ENCODE results near the gene AHCYL2. TPM values are rescaled to one million over a fixed set of nuclear protein-coding genes. Genes with fewer than 3 reads are reported as not detected.

The AHCYL2 gene
- total and polyA plus RNA-seq, 2 donors (not counting 1 experiment from before 2014, with no cell fraction given), result 8.8 to 26.2 TPM

GRCh38 chr7:129231666-129232065 is 6.8 kb downstream of the AHCYL2 start:
- H3K9me3 ChIP-seq (ENCODE audit: control extremely low read depth in 1 of 3, control insufficient read depth in 2 of 3, insufficient read depth in 1 of 3, low read length in 2 of 3), result no peaks in the 10 kb centered on the region
- DNase-seq, result no peak
- WGBS (ENCODE audit: insufficient coverage), result no CpG with 5 or more reads among the region's 5 CpGs
- POLR2A ChIA-PET, result no interaction called here
- no peak overlapping the region for H3K27ac ChIP-seq (ENCODE audit: low read length in 2 of 2)
- no peak overlapping the region for H3K4me2 ChIP-seq (replicated peaks; ENCODE audit: low read depth, low read length, poor library complexity, severe bottlenecking)
- no peaks in the 10 kb centered on the region for H3K27me3 Mint-ChIP-seq
- TF ChIP-seq CTCF (IDR thresholded peaks at IDR 0.05), result no peak
- TF ChIP-seq EZH2 (IDR thresholded peaks at IDR 0.05; ENCODE audit: borderline replicate concordance, insufficient read depth, low read depth, low read length, poor library complexity, severe bottlenecking), result no peak
- no peaks in the 10 kb centered on the region for H3K9me3 Mint-ChIP-seq (ENCODE audit: insufficient read depth)
- no peak overlapping the region for H3K4me3 Mint-ChIP-seq
- H3K9ac ChIP-seq (ENCODE audit: low read length), result no peak overlapping the region
- peaks cover 10% of the 10 kb centered on the region for H4K20me1 ChIP-seq (ENCODE audit: control insufficient read depth, insufficient read depth, low read length, poor library complexity, severe bottlenecking)
- ATAC-seq (ENCODE audit: low read depth), result no peak
- intact Hi-C loops (cut with micrococcal nuclease), result no loop called here
- CTCF ChIA-PET, result interaction anchor here (1.8 to 5.0 kb wide), 2 partner anchors 12 to 40 kb away, joined by 6 to 52 read pairs; no protein-coding TSS in a partner anchor
- no peak overlapping the region for H3K27ac Mint-ChIP-seq
- peaks cover 0 to 1% of the 10 kb centered on the region in 2 donors for H3K4me1 ChIP-seq (ENCODE audit: control insufficient read depth in 2 of 2, insufficient read depth in 2 of 2, low read length in 2 of 2)
- peaks cover 92% of the 10 kb centered on the region for H3K79me2 ChIP-seq (ENCODE audit: control insufficient read depth, insufficient read depth, low read length)
- H2AFZ ChIP-seq (ENCODE audit: insufficient read depth, low read depth, low read length, poor library complexity, severe bottlenecking), result no peak overlapping the region
- H3K4me1 Mint-ChIP-seq, result peaks cover 3% of the 10 kb centered on the region
- H3K4me3 ChIP-seq (ENCODE audit: control extremely low read depth in 1 of 5, extremely low read depth in 1 of 5, insufficient read depth in 1 of 5, low read depth in 2 of 5, low read length in 4 of 5), result no peak overlapping the region
- H3K27me3 ChIP-seq (replicated peaks in 1 of 4; ENCODE audit: control extremely low read depth in 1 of 4, control insufficient read depth in 3 of 4, insufficient read depth in 4 of 4, low read length in 3 of 4), result no peaks in the 10 kb centered on the region
- H3K36me3 ChIP-seq (replicated peaks in 1 of 2; ENCODE audit: control extremely low read depth in 1 of 2, control insufficient read depth in 1 of 2, extremely low read depth in 1 of 2, insufficient read depth in 2 of 2, low read length in 1 of 2), result no peaks in the 10 kb centered on the region

GRCh38 chr7:129238546-129238945 is 13.7 kb downstream of the AHCYL2 start:
- no peak overlapping the region for H2AFZ ChIP-seq (ENCODE audit: insufficient read depth, low read depth, low read length, poor library complexity, severe bottlenecking)
- H3K9ac ChIP-seq (ENCODE audit: low read length), result no peak overlapping the region
- H3K27me3 ChIP-seq (replicated peaks in 1 of 4; ENCODE audit: control extremely low read depth in 1 of 4, control insufficient read depth in 3 of 4, insufficient read depth in 4 of 4, low read length in 3 of 4), result no peaks in the 10 kb centered on the region
- H3K36me3 ChIP-seq (replicated peaks in 1 of 2; ENCODE audit: control extremely low read depth in 1 of 2, control insufficient read depth in 1 of 2, extremely low read depth in 1 of 2, insufficient read depth in 2 of 2, low read length in 1 of 2), result no peaks in the 10 kb centered on the region
- Mint-ChIP-seq H3K9me3 (ENCODE audit: insufficient read depth) (no peaks in the 10 kb centered on the region), H3K4me1 (peaks cover 7% of the 10 kb centered on the region), H3K27me3 (no peaks in the 10 kb centered on the region), H3K27ac (no peak overlapping the region), H3K4me3 (no peak overlapping the region)
- POLR2A ChIA-PET, result no interaction called here
- intact Hi-C loops (cut with micrococcal nuclease), result no loop called here
- peaks cover 0 to 4% of the 10 kb centered on the region in 2 donors for H3K4me1 ChIP-seq (ENCODE audit: control insufficient read depth in 2 of 2, insufficient read depth in 2 of 2, low read length in 2 of 2)
- H3K9me3 ChIP-seq (ENCODE audit: control extremely low read depth in 1 of 3, control insufficient read depth in 2 of 3, insufficient read depth in 1 of 3, low read length in 2 of 3), result no peaks in the 10 kb centered on the region
- no peak overlapping the region for H3K4me2 ChIP-seq (replicated peaks; ENCODE audit: low read depth, low read length, poor library complexity, severe bottlenecking)
- DNase-seq, result no peak
- H3K4me3 ChIP-seq (ENCODE audit: control extremely low read depth in 1 of 5, extremely low read depth in 1 of 5, insufficient read depth in 1 of 5, low read depth in 2 of 5, low read length in 4 of 5), result no peak overlapping the region
- no peak for TF ChIP-seq EZH2 (IDR thresholded peaks at IDR 0.05; ENCODE audit: borderline replicate concordance, insufficient read depth, low read depth, low read length, poor library complexity, severe bottlenecking)
- TF ChIP-seq CTCF (IDR thresholded peaks at IDR 0.05), result no peak
- peaks cover 57% of the 10 kb centered on the region for H3K79me2 ChIP-seq (ENCODE audit: control insufficient read depth, insufficient read depth, low read length)
- CTCF ChIA-PET, result interaction anchor here (1.0 to 2.0 kb wide), 3 partner anchors 20 to 60 kb away, joined by 3 to 8 read pairs (median 6); no protein-coding TSS in a partner anchor
- H4K20me1 ChIP-seq (ENCODE audit: control insufficient read depth, insufficient read depth, low read length, poor library complexity, severe bottlenecking), result no peaks in the 10 kb centered on the region
- no peak overlapping the region for H3K27ac ChIP-seq (ENCODE audit: low read length in 2 of 2)
- WGBS (ENCODE audit: insufficient coverage), result 83% methylated on average over 3 of the region's 8 CpGs
- ATAC-seq (ENCODE audit: low read depth), result no peak

All from B cell (primary cell).